HepG2 (cell line): ENCODE measurements around the gene NFE2L1.

Experiments
- CTCF ChIP-seq: sonication (generic); formaldehyde crosslinking; IDR thresholded peaks from 2 replicates; pipeline ENCODE4 v1.5.0; 2020; ENCODE audit warnings: mild to moderate bottlenecking, missing genetic modification reagents, moderate library complexity
- MAZ ChIP-seq, 2 experiments: sonication (generic) in 1 of 2; formaldehyde crosslinking in 1 of 2; IDR thresholded peaks; 2 replicates each; pipeline versions ENCODE4 v1.5.0 to v1.6.1; 2012 to 2020; ENCODE audit warnings: low read depth in 2 of 2, mild to moderate bottlenecking in 2 of 2, borderline replicate concordance in 1 of 2, improper control_type of control experiment in 1 of 2, low read length in 1 of 2, missing genetic modification reagents in 1 of 2, moderate library complexity in 1 of 2
- MXI1 ChIP-seq: IDR thresholded peaks from 3 replicates; pipeline ENCODE4 v1.6.1; 2012; ENCODE audit warnings: low read depth, low read length, inconsistent platforms, borderline replicate concordance
- POLR2A ChIP-seq, 2 experiments: IDR thresholded peaks; 2 replicates each; pipeline ENCODE4 v1.6.1; 2011; ENCODE audit warnings: low read depth in 2 of 2, low read length in 2 of 2, mild to moderate bottlenecking in 1 of 2, moderate library complexity in 1 of 2; ENCODE audit not compliant: insufficient read depth in 1 of 2
- RELA ChIP-seq: sonication (generic); formaldehyde crosslinking; IDR thresholded peaks from 2 replicates; pipeline ENCODE4 v1.4.0; 2020; ENCODE audit warnings: missing genetic modification reagents
- RNF2 ChIP-seq: fragments of 450-650 bp; conservative IDR thresholded peaks from 2 replicates; pipeline ENCODE4 v1.6.1; 2016; ENCODE audit warnings: low read depth
- SMAD3 ChIP-seq: sonication (generic); formaldehyde crosslinking; IDR thresholded peaks from 2 replicates; pipeline ENCODE4 v1.4.0; 2020; ENCODE audit warnings: missing genetic modification reagents
- TCF12 ChIP-seq, 2 experiments: fragments of 450-650 bp in 1 of 2; sonication (generic) in 1 of 2; formaldehyde crosslinking in 1 of 2; IDR thresholded peaks; 2 replicates each; pipeline versions ENCODE4 v1.6.1 to v1.8.0; 2017 to 2022; ENCODE audit warnings: antibody characterized with exemption in 1 of 2, mild to moderate bottlenecking in 1 of 2, missing genetic modification reagents in 1 of 2, moderate library complexity in 1 of 2
- ZBTB40 ChIP-seq, 2 experiments: fragments of 450-650 bp in 1 of 2; sonication (generic) in 1 of 2; formaldehyde crosslinking in 1 of 2; IDR thresholded peaks; 2 replicates each; pipeline versions ENCODE4 v1.6.1 to v1.8.0; 2016 to 2022; ENCODE audit warnings: antibody characterized with exemption in 1 of 2, mild to moderate bottlenecking in 1 of 2, missing genetic modification reagents in 1 of 2
- ZMAT3 ChIP-seq: sonication (generic); formaldehyde crosslinking; conservative IDR thresholded peaks from 2 replicates; pipeline ENCODE4 v1.7.0; 2021; ENCODE audit warnings: missing genetic modification reagents
- ZNF280B ChIP-seq: sonication (generic); formaldehyde crosslinking; IDR thresholded peaks from 2 replicates; pipeline ENCODE4 v1.5.0; 2020; ENCODE audit warnings: missing genetic modification reagents, mild to moderate bottlenecking, borderline replicate concordance
- ZNF335 ChIP-seq: sonication (generic); formaldehyde crosslinking; IDR thresholded peaks from 2 replicates; pipeline ENCODE4 v1.4.0; 2020; ENCODE audit warnings: missing genetic modification reagents
- ZNF780A ChIP-seq: sonication (generic); formaldehyde crosslinking; IDR thresholded peaks from 2 replicates; pipeline ENCODE4 v1.8.0; 2022; ENCODE audit warnings: mild to moderate bottlenecking, missing genetic modification reagents, moderate library complexity
- TF ChIP-seq, protein P1 (sequence below): sonication (generic); formaldehyde crosslinking; IDR thresholded peaks from 2 replicates; pipeline ENCODE4 v1.9.0; 2021; ENCODE audit warnings: missing genetic modification reagents, borderline replicate concordance

DNA sequence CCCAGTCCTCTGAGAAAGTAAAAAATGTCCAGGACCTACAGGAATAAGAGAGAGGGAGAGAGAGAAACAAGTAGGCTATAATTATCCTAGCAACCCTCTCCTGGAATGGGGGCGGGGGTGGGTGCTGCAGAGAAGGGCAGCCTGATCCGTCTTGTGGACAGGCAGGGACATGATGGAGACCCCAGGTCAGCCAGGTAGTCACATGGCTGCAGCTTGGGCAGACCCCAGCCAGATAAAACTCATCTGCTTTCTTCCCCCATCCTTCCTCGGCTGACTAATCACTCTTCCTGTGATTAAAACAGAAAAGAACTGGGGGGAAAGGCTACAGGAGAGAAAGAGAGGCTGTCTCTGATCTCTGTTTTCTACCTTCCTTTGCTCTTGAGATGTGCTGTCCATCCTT lies 43.2 kb upstream of the NFE2L1 start:
- no peak for TF ChIP-seq MXI1
- TF ChIP-seq ZBTB40 (IDR thresholded peaks at IDR 0.05): no peak
- no peak for TF ChIP-seq ZBTB40 (CRISPR knock-in tag; IDR thresholded peaks at IDR 0.05)
- no peak for TF ChIP-seq SMAD3 (CRISPR knock-in tag)
- TF ChIP-seq MAZ (IDR thresholded peaks at IDR 0.05; ENCODE audit: borderline replicate concordance, low read depth, low read length): no peak
- no peak for TF ChIP-seq MAZ (CRISPR knock-in tag; IDR thresholded peaks at IDR 0.05; ENCODE audit: low read depth)
- TF ChIP-seq ZNF280B (CRISPR knock-in tag): no peak
- TF ChIP-seq CTCF (CRISPR knock-in tag): no peak
- TF ChIP-seq, protein P1, sequence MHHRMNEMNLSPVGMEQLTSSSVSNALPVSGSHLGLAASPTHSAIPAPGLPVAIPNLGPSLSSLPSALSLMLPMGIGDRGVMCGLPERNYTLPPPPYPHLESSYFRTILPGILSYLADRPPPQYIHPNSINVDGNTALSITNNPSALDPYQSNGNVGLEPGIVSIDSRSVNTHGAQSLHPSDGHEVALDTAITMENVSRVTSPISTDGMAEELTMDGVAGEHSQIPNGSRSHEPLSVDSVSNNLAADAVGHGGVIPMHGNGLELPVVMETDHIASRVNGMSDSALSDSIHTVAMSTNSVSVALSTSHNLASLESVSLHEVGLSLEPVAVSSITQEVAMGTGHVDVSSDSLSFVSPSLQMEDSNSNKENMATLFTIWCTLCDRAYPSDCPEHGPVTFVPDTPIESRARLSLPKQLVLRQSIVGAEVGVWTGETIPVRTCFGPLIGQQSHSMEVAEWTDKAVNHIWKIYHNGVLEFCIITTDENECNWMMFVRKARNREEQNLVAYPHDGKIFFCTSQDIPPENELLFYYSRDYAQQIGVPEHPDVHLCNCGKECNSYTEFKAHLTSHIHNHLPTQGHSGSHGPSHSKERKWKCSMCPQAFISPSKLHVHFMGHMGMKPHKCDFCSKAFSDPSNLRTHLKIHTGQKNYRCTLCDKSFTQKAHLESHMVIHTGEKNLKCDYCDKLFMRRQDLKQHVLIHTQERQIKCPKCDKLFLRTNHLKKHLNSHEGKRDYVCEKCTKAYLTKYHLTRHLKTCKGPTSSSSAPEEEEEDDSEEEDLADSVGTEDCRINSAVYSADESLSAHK (CRISPR knock-in tag): no peak
- no peak for TF ChIP-seq ZMAT3 (CRISPR knock-in tag)
- TF ChIP-seq ZNF780A (CRISPR knock-in tag): no peak
- no peak for TF ChIP-seq RNF2
- no peak for TF ChIP-seq POLR2A (IDR thresholded peaks at IDR 0.05; ENCODE audit: insufficient read depth in 1 of 2, low read depth in 2 of 2, low read length in 2 of 2)
- TF ChIP-seq ZNF335: no peak
- TF ChIP-seq TCF12 (IDR thresholded peaks at IDR 0.05): no peak
- TF ChIP-seq TCF12 (CRISPR knock-in tag; IDR thresholded peaks at IDR 0.05): no peak
- no peak for TF ChIP-seq RELA
